ENCODE data around the gene GAMT.
A peak's percentile ranks its signal among the peaks of the same experiment; 100 is the strongest.

GAMT gene

GRCh38 chr19:1437609-1438008 is 36.3 kb upstream of the GAMT start:
- peak overlapping the region; percentile 89 for H3K27ac ChIP-seq
- TF ChIP-seq, protein P1, sequence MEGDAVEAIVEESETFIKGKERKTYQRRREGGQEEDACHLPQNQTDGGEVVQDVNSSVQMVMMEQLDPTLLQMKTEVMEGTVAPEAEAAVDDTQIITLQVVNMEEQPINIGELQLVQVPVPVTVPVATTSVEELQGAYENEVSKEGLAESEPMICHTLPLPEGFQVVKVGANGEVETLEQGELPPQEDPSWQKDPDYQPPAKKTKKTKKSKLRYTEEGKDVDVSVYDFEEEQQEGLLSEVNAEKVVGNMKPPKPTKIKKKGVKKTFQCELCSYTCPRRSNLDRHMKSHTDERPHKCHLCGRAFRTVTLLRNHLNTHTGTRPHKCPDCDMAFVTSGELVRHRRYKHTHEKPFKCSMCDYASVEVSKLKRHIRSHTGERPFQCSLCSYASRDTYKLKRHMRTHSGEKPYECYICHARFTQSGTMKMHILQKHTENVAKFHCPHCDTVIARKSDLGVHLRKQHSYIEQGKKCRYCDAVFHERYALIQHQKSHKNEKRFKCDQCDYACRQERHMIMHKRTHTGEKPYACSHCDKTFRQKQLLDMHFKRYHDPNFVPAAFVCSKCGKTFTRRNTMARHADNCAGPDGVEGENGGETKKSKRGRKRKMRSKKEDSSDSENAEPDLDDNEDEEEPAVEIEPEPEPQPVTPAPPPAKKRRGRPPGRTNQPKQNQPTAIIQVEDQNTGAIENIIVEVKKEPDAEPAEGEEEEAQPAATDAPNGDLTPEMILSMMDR (conservative IDR thresholded peaks at IDR 0.05): no peak

- TF ChIP-seq, protein P1 (conservative IDR thresholded peaks at IDR 0.05): no peak
- no peak overlapping the region for H3K27ac ChIP-seq
These were observed 34.1 kb upstream of the GAMT start for GRCh38 chr19:1435378-1435989.

- H3K27ac ChIP-seq: no peak overlapping the region
- TF ChIP-seq, protein P1 (conservative IDR thresholded peaks at IDR 0.05): no peak
These were observed 33.3 kb upstream of the GAMT start for GRCh38 chr19:1434577-1435060.

GRCh38 chr19:1434040-1434366 is 32.7 kb upstream of the GAMT start:
- TF ChIP-seq, protein P1 (conservative IDR thresholded peaks at IDR 0.05): no peak
- H3K27ac ChIP-seq: no peak overlapping the region

GRCh38 chr19:1433119-1434039 is 32.0 kb upstream of the GAMT start:
- H3K27ac ChIP-seq: no peak overlapping the region

DNA sequence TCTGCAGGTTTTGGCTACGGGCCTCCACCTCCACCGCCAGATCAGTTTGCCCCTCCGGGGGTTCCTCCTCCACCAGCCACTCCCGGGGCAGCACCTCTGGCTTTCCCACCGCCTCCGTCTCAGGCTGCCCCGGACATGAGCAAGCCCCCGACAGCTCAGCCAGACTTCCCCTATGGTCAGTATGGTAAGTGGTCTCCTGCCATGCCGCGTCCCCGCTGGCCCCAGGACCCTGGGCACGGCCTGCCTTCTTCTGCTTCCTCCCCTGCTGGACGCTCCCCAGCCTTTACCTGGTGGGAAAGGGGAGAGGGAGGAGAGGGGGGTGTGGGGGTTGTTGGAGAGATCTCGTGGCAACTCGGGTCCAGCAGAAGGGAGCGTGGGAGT is 31.2 kb upstream of the GAMT start:
- TF ChIP-seq, protein P1 (conservative IDR thresholded peaks at IDR 0.05): no peak
- H3K27ac ChIP-seq: no peak overlapping the region

More at GRCh38 chr19:1433119-1434039, 32.0 kb upstream of the GAMT start:
- TF ChIP-seq, protein P1 (conservative IDR thresholded peaks at IDR 0.05): no peak

- H3K27ac ChIP-seq: no peak overlapping the region
- TF ChIP-seq, protein P1 (conservative IDR thresholded peaks at IDR 0.05): no peak
These were observed 30.6 kb upstream of the GAMT start for GRCh38 chr19:1431759-1432506.
